ENCODE measurements around the gene SFXN2.

GRCh38 chr10:102753718-102754117, 39.3 kb downstream of the SFXN2 start:
- TF ChIP-seq CTCF (IDR thresholded peaks at IDR 0.05) (no peak), POLR2A (IDR thresholded peaks at IDR 0.05) (no peak)

Measured in uterus (tissue), 2 donors.